K562 (cell line): ENCODE results near the gene NRGN. TPM values are rescaled to one million over a fixed set of nuclear protein-coding genes. Genes with fewer than 3 reads are reported as not detected.

Source experiments
- BCL6 ChIP-seq: fragments of 250-450 bp; sonication (Bioruptor Pico); IDR thresholded peaks from 2 replicates; pipeline ENCODE4 v1.4.0; 2020
- EGR1 ChIP-seq: fragments of 450-650 bp; conservative IDR thresholded peaks from 2 replicates; pipeline ENCODE4 v1.6.1; 2017; ENCODE audit warnings: mild to moderate bottlenecking
- ESRRA ChIP-seq: fragments of 450-650 bp; IDR thresholded peaks from 2 replicates; pipeline ENCODE4 v1.6.1; 2014; ENCODE audit warnings: low read depth, mild to moderate bottlenecking, moderate library complexity, borderline replicate concordance
- KLF16 ChIP-seq: IDR thresholded peaks from 2 replicates; pipeline ENCODE4 v1.6.1; 2016; ENCODE audit warnings: antibody characterized with exemption
- NR2C2 ChIP-seq, 2 experiments: fragments of 200-800 bp in 1 of 2; sonication (Bioruptor generic) in 1 of 2; sonication (generic) in 1 of 2; formaldehyde crosslinking in 1 of 2; IDR thresholded peaks; 2 replicates each; pipeline versions ENCODE4 v1.6.1 to v1.8.0; 2016 to 2022; ENCODE audit warnings: mild to moderate bottlenecking in 1 of 2, missing compliant biosample characterization in 1 of 2, missing genetic modification characterization in 1 of 2, missing genetic modification reagents in 1 of 2
- RAD21 ChIP-seq, 2 experiments: fragments of 250-450 bp in 1 of 2; fragments of 450-650 bp in 1 of 2; sonication (Bioruptor Pico) in 1 of 2; formaldehyde crosslinking in 1 of 2; IDR thresholded peaks in 1 of 2; conservative IDR thresholded peaks in 1 of 2; 2 replicates each; pipeline versions ENCODE4 v1.4.0 to v1.8.0; 2020 to 2022; ENCODE audit warnings: mild to moderate bottlenecking in 2 of 2, moderate library complexity in 1 of 2
- RCOR1 ChIP-seq, 2 experiments: IDR thresholded peaks; 2 replicates each; pipeline ENCODE4 v1.6.1; 2012; ENCODE audit warnings: low read depth in 2 of 2, low read length in 2 of 2, borderline replicate concordance in 1 of 2, improper control_type of control experiment in 1 of 2
- STAG1 ChIP-seq: sonication (generic); formaldehyde crosslinking; IDR thresholded peaks from 2 replicates; pipeline ENCODE4 v1.5.0; 2020; ENCODE audit warnings: missing genetic modification reagents, borderline replicate concordance
- TBP ChIP-seq: optimal IDR thresholded peaks from 2 replicates; pipeline ENCODE3; 2011; ENCODE audit warnings: low read depth, low read length, improper control_type of control experiment
- ZNF354B ChIP-seq: fragments of 250-450 bp; sonication (Bioruptor Pico); IDR thresholded peaks from 2 replicates; pipeline ENCODE4 v1.4.0; 2020
- ZNF384 ChIP-seq: IDR thresholded peaks from 2 replicates; pipeline ENCODE4 v1.6.1; 2012; ENCODE audit warnings: low read depth, low read length, improper control_type of control experiment
- polyA plus RNA-seq, 8 experiments: library from polyadenylated mRNA; depleted of rRNA in 4 of 8; stranded (reverse) in 5 of 8; unstranded in 3 of 8; fragments of >200 nt; fragmentation: Nextera tagmentation in 2 of 8; fragmentation: Illumina TruSeq in 1 of 8; extraction: Ambion mirVana in 2 of 8; extraction: Trizol in 1 of 8; gene quantifications; 2 replicates each; pipeline versions ENCODE4 v1.2.1 to v1.2.3, GENCODE V29; 2011 to 2014; ENCODE audit warnings: inconsistent platforms in 1 of 8, missing spikeins in 1 of 8
- total RNA-seq, 7 experiments: library from RNA; depleted of rRNA in 6 of 7; stranded (reverse); fragments of >200 nt in 6 of 7; fragmentation: Illumina TruSeq in 2 of 7; extraction: Trizol in 2 of 7; gene quantifications; 2 replicates each; pipeline versions ENCODE4 v1.2.1 to v1.2.3, GENCODE V29; 2011 to 2021; ENCODE audit warnings: low replicate concordance in 1 of 7
- TF ChIP-seq, protein P1 (sequence below): IDR thresholded peaks from 2 replicates; pipeline ENCODE4 v1.6.1; 2012; ENCODE audit warnings: low read depth, low read length, improper control_type of control experiment, borderline replicate concordance
- TF ChIP-seq, protein P2 (sequence below), 3 experiments: IDR thresholded peaks in 2 of 3; conservative IDR thresholded peaks in 1 of 3; 2 replicates each; pipeline ENCODE4 v1.5.1; 2011 to 2012; ENCODE audit warnings: low read length in 3 of 3, mild to moderate bottlenecking in 3 of 3, control low read depth in 2 of 3, improper control_type of control experiment in 1 of 3, inconsistent platforms in 1 of 3, low read depth in 1 of 3, mixed read lengths in 1 of 3, moderate library complexity in 1 of 3; ENCODE audit not compliant: insufficient read depth in 2 of 3
- TF ChIP-seq, protein P3 (sequence below), 2 experiments: fragments of 450-650 bp; IDR thresholded peaks; 2 replicates each; pipeline ENCODE4 v1.6.1; 2016; ENCODE audit warnings: mild to moderate bottlenecking in 2 of 2, borderline replicate concordance in 1 of 2, low read depth in 1 of 2, moderate library complexity in 1 of 2

NRGN gene
- total and polyA plus RNA-seq, 9 of the 15 experiments (the other 6 are each of a cell fraction or from before 2014, with no cell fraction given): 0.29 to 7.8 (median 3.5) TPM; not detected in 2

DNA sequence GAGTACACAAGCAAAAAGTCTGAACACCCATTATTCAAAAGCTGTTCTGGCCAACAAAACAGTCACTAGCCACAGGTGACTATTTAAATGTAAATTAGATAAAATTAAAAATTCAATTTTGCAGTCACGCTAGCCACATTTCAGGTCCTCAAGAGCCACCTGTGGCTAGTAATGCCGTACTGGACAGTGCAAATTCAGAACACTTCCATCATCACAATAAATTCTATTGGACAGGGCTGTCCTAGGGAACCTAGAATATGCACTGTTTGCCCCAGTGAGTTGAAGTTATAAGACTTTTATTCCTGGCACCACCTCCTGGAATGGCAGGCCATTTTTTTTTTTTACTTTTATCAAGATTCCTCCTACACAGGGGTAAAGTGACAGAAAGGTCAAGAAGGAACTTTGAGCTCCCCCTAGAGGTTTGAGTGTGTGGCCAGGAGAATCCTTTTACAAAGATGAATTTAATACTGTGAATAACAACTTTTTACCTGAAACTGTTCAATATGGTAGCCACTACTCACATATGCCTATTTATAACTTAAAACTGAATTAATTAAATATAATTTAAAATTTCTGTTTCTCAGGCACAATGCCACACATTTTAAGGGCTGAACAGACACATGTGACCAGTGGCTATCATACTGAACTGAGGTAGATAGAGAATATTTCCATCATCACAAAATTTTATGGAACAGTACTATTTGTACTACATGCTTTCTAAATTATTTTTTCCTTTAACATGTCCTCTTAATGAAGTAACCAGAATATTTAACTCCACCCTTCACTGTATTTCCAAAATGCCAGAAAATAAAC is 53.9 kb downstream of the NRGN start (continued):
- TF ChIP-seq RCOR1 (IDR thresholded peaks at IDR 0.05; ENCODE audit: borderline replicate concordance in 1 of 2, low read depth in 2 of 2, low read length in 2 of 2): 0 out of 4 replicates have a peak, but pooled peaks of 1 of the 2 experiments have one; percentile 27
- TF ChIP-seq ZNF384: peak; percentile 95
- TF ChIP-seq KLF16: 0 out of 2 replicates have a peak, but pooled peaks have one; percentile 26
- TF ChIP-seq EGR1: 0 out of 2 replicates have a peak, but pooled peaks have one; percentile 27
- no peak for TF ChIP-seq NR2C2 (CRISPR knock-in tag; IDR thresholded peaks at IDR 0.05)
- TF ChIP-seq NR2C2 (tag; IDR thresholded peaks at IDR 0.05): 0 out of 2 replicates have a peak, but pooled peaks have one; percentile 30
- TF ChIP-seq, protein P1, sequence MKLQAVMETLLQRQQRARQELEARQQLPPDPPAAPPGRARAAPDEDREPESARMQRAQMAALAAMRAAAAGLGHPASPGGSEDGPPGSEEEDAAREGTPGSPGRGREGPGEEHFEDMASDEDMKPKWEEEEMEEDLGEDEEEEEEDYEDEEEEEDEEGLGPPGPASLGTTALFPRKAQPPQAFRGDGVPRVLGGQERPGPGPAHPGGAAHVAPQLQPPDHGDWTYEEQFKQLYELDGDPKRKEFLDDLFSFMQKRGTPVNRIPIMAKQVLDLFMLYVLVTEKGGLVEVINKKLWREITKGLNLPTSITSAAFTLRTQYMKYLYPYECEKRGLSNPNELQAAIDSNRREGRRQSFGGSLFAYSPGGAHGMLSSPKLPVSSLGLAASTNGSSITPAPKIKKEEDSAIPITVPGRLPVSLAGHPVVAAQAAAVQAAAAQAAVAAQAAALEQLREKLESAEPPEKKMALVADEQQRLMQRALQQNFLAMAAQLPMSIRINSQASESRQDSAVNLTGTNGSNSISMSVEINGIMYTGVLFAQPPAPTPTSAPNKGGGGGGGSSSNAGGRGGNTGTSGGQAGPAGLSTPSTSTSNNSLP: no peak
- TF ChIP-seq STAG1 (CRISPR knock-in tag): no peak
- no peak for TF ChIP-seq BCL6
- TF ChIP-seq ESRRA: peak; percentile 70; the same call in 1 of the 2 replicates
- no peak for TF ChIP-seq ZNF354B (CRISPR knock-in tag)
- TF ChIP-seq RAD21 (CRISPR knock-in tag; conservative IDR thresholded peaks at IDR 0.05 in 1 of 2, IDR thresholded peaks at IDR 0.05 in 1 of 2): peak; percentile 67 to 74
- no peak for TF ChIP-seq TBP
- TF ChIP-seq, protein P2, sequence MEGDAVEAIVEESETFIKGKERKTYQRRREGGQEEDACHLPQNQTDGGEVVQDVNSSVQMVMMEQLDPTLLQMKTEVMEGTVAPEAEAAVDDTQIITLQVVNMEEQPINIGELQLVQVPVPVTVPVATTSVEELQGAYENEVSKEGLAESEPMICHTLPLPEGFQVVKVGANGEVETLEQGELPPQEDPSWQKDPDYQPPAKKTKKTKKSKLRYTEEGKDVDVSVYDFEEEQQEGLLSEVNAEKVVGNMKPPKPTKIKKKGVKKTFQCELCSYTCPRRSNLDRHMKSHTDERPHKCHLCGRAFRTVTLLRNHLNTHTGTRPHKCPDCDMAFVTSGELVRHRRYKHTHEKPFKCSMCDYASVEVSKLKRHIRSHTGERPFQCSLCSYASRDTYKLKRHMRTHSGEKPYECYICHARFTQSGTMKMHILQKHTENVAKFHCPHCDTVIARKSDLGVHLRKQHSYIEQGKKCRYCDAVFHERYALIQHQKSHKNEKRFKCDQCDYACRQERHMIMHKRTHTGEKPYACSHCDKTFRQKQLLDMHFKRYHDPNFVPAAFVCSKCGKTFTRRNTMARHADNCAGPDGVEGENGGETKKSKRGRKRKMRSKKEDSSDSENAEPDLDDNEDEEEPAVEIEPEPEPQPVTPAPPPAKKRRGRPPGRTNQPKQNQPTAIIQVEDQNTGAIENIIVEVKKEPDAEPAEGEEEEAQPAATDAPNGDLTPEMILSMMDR (IDR thresholded peaks at IDR 0.05 in 2 of 3, conservative IDR thresholded peaks at IDR 0.05 in 1 of 3; ENCODE audit: insufficient read depth in 2 of 3, low read depth in 1 of 3, low read length in 3 of 3): peak; percentile 59 to 86 (median 72); a peak in 5 of 6 replicates
- TF ChIP-seq, protein P3, sequence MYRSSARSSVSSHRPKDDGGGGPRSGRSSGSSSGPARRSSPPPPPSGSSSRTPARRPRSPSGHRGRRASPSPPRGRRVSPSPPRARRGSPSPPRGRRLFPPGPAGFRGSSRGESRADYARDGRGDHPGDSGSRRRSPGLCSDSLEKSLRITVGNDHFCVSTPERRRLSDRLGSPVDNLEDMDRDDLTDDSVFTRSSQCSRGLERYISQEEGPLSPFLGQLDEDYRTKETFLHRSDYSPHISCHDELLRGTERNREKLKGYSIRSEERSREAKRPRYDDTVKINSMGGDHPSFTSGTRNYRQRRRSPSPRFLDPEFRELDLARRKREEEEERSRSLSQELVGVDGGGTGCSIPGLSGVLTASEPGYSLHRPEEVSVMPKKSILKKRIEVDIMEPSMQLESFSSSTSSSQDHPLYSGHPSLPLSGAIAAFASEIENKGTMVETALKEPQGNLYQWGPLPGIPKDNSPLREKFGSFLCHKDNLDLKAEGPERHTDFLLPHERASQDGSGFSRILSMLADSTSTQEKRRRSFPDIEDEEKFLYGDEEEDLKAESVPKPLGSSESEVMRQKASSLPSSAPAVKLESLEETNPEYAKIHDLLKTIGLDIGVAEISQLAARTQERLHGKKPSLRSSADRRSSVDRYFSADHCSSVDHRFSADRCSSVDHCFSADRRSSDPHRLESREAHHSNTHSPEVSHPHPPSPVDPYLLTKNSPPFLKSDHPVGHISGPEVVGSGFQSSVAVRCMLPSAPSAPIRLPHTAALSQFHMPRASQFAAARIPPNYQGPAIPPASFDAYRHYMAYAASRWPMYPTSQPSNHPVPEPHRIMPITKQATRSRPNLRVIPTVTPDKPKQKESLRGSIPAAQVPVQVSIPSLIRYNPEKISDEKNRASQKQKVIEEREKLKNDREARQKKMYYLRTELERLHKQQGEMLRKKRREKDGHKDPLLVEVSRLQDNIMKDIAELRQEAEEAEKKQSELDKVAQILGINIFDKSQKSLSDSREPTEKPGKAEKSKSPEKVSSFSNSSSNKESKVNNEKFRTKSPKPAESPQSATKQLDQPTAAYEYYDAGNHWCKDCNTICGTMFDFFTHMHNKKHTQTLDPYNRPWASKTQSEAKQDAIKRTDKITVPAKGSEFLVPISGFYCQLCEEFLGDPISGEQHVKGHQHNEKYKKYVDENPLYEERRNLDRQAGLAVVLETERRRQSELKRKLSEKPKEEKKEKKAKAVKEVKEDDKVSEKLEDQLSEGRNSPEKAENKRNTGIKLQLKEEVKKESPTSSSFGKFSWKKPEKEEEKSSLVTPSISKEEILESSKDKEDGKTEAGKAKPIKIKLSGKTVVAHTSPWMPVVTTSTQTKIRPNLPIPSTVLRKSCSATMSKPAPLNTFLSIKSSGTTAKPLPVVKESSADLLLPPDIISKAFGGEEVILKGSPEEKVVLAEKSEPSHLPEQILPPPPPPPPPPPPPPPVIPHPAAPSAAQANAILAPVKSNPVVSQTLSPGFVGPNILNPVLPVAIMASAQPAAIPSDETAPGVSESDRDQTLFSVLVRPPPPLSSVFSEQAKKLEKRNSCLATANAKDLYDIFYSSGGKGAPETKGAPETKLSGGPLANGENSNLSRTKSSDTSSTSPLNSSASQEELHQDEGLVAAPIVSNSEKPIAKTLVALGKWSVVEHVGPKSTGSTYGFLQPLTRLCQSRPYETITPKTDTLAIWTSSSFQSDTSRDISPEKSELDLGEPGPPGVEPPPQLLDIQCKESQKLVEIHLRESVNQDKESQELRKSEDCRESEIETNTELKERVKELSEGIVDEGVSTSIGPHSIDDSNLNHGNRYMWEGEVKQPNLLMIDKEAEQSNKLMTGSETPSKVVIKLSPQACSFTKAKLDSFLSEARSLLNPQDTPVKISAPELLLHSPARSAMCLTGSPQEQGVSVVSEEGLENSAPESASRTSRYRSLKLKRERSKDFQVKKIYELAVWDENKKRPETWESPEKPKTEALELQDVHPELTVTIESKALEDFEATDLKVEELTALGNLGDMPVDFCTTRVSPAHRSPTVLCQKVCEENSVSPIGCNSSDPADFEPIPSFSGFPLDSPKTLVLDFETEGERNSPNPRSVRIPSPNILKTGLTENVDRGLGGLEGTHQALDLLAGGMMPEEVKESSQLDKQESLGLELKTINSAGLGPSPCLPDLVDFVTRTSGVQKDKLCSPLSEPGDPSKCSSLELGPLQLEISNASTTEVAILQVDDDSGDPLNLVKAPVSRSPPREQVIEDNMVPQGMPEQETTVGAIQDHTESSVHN (IDR thresholded peaks at IDR 0.05; ENCODE audit: borderline replicate concordance in 1 of 2, low read depth in 1 of 2): no peak
